ENCODE data around the gene SERINC5.

DNA sequence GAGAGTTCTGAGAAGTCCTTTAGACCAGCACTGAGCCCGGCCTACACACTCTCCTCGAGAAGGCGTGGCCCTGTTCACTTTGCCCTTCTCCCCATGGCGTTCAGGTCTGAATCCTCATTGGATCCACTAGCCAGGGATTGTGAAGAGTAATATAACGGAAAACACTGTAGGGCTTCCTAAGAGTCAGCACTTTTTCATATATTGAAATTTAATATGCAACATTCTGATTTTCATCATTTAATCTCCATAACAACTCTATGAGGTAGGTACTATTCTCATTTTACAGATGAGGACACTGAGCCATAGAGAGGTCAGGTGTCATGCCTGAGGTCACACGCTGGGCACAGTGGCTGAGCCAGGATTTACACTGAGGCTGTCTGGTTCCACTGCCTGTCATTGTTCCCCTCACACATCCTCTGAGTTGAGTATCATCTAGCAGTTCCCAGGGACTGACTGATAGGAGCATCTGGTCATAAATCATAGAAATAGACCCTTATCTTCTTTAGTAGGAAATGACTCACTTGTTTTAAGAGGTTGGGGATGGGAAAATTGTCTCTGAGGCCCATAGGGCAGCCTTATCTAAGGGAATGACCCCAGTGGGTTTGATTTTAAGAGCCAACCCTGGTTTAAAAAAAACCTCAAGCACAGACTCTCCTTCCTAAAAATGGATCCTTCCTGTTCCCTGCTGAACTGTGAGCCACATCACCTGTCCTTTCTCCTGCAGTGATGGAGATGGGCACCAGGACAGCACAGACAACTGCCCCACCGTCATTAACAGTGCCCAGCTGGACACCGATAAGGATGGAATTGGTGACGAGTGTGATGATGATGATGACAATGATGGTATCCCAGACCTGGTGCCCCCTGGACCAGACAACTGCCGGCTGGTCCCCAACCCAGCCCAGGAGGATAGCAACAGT, 179.5 kb downstream of the SERINC5 start:
- no peak for TF ChIP-seq RELA (CRISPR knock-in tag; IDR thresholded peaks at IDR 0.05; ENCODE audit: borderline replicate concordance)
- no peak for TF ChIP-seq ZNF423 (CRISPR knock-in tag; IDR thresholded peaks at IDR 0.05)
- TF ChIP-seq NFYB (CRISPR knock-in tag; conservative IDR thresholded peaks at IDR 0.05; ENCODE audit: low read depth): no peak
- TF ChIP-seq, protein P1, sequence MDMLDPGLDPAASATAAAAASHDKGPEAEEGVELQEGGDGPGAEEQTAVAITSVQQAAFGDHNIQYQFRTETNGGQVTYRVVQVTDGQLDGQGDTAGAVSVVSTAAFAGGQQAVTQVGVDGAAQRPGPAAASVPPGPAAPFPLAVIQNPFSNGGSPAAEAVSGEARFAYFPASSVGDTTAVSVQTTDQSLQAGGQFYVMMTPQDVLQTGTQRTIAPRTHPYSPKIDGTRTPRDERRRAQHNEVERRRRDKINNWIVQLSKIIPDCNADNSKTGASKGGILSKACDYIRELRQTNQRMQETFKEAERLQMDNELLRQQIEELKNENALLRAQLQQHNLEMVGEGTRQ (CRISPR knock-in tag; IDR thresholded peaks at IDR 0.05): no peak
- TF ChIP-seq, protein P2, sequence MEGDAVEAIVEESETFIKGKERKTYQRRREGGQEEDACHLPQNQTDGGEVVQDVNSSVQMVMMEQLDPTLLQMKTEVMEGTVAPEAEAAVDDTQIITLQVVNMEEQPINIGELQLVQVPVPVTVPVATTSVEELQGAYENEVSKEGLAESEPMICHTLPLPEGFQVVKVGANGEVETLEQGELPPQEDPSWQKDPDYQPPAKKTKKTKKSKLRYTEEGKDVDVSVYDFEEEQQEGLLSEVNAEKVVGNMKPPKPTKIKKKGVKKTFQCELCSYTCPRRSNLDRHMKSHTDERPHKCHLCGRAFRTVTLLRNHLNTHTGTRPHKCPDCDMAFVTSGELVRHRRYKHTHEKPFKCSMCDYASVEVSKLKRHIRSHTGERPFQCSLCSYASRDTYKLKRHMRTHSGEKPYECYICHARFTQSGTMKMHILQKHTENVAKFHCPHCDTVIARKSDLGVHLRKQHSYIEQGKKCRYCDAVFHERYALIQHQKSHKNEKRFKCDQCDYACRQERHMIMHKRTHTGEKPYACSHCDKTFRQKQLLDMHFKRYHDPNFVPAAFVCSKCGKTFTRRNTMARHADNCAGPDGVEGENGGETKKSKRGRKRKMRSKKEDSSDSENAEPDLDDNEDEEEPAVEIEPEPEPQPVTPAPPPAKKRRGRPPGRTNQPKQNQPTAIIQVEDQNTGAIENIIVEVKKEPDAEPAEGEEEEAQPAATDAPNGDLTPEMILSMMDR (IDR thresholded peaks at IDR 0.05): no peak
- TF ChIP-seq, protein P3, sequence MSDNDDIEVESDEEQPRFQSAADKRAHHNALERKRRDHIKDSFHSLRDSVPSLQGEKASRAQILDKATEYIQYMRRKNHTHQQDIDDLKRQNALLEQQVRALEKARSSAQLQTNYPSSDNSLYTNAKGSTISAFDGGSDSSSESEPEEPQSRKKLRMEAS (CRISPR knock-in tag; IDR thresholded peaks at IDR 0.05): no peak

All from WTC11 (cell line).